Caki2 (cell line): ENCODE measurements around the gene ATF4. TPM values are rescaled to one million over a fixed set of nuclear protein-coding genes. Genes with fewer than 3 reads are reported as not detected.
"Not testable (repeated sequence)": the region's sequence is repeated elsewhere in the genome, so short reads cannot be mapped to it uniquely, and the experiment has no call there.

ENCODE experiments used
- DNase-seq: peaks from one replicate; pipeline ENCODE4 v3.0.0-alpha.2; 2015; ENCODE audit warnings: low read depth
- in situ Hi-C: cut with HindIII; loops from 2 replicates; pipeline ENCODE4 v1.10.0; 2016; ENCODE audit warnings: low sequenced_read_pairs, low pct_unique_long_range_greater_than_20kb, mixed read lengths
- total RNA-seq: library from RNA; depleted of rRNA; stranded (reverse); fragments of >200 nt; shearing (Covaris generic); gene quantifications from 2 replicates; pipeline ENCODE4 v1.2.3, GENCODE V29; 2014; ENCODE audit warnings: low replicate concordance

Gene ATF4
- total RNA-seq, 1 experiment from 2014 or later, result 505 TPM

DNA sequence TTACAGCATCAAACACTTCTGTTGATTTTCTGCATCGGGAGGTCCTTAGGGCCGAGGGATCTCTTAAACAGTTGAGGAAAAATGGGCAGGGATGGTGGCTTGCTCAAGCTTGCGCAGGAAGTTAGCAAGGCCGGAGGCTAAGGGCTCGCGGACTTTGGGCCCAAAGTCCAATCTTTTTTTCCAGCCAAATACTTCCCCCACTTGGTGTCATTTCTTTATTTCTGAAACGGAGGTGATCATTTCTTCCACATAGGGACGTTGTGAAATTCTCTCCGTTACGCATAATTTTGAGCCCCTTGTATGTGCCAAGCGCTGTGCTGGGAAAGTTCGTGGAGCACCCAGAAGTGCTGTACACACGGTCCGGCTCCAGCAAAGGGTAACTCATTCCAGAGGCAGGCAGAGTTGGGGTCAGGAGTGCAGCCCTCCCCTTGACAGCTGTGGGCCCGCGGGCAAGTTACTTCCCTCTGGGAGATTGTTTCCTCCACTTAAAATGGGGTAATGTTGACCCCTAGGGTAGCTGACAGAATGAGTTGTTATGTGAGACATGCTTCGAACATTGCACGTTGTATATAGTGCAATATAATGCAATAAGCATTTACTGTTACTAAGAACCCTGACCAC lies 17.5 kb upstream of the ATF4 start:
- DNase-seq, result no peak
- in situ Hi-C loops, result no loop called here

DNA sequence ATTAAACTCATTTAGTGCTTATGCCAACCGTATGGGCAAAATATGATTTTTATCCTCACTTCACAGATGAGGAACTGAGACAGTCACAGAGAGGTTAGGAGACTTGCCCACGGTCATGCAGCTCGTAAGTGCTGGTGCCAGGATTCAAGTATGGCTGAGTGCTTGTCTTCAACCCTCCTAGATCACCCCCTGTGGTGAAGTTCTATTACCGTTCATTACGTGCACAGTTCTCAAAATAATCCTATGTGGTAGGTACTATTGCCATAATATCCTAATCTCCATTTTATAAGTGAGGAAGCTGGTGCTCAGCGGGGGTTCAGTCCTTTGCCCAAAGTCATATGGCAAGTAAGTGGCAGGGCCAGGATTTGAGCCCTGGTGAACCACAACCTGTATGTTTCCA lies 16.7 kb upstream of the ATF4 start:
- in situ Hi-C loops, result no loop called here
- DNase-seq, result no peak

DNA sequence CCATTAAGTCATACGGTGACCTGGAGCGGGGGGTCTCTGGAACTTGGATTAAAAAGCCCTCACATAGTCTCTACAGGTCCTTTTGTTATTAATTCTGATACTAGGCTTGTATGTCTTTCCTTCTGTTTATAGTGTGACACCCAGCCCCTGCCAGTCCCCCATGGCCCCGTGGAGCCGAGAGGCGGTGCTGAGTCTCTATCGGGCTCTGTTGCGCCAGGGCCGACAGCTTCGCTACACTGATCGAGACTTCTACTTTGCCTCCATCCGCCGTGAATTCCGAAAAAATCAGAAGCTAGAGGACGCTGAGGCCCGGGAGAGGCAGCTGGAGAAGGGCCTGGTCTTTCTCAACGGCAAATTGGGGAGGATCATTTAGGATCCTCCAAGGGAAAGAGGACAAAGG lies 16.3 kb upstream of the ATF4 start:
- no peak for DNase-seq
- in situ Hi-C loops, result no loop called here

DNA sequence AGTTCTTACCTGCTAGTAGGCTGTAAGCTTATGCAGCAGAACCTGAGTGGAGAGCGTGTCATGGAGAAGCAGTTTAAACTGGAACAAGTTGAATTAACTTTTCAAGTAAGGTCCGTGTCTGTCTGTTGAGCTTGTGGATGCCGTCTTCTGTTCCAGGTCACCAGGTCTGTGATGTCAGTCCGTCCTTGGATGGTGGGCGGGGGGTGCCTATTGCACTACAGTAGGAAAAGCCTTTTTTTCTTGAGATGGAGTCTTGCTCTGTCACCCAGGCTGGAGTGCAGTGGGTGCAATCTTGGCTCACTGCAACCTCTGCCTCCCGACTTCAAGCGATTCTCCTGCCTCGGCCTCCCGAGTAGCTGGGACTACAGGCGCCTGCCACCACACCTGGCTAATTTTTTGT lies 13.3 kb upstream of the ATF4 start:
- DNase-seq, in situ Hi-C loops: not testable (repeated sequence)

DNA sequence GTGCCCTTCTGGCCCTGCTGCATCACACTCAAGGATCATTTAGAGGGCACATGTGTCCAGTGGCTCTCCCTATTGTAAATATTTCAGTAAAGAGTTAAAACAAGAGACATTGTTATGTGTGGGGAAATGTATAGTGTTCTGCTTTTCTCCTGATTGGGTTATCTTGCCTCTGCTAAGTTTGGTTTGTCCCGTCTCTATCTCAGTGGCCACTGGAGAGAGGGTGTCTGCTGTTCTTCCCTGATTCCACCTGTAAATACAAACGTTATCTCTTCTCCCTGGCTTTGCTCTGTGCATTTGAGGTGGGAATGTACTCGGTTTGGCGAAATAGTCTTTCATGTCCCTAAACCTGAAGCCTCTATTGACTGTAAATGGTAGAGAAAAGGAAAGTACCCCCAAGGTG lies 12.0 kb upstream of the ATF4 start:
- DNase-seq, result no peak
- in situ Hi-C loops, result no loop called here

DNA sequence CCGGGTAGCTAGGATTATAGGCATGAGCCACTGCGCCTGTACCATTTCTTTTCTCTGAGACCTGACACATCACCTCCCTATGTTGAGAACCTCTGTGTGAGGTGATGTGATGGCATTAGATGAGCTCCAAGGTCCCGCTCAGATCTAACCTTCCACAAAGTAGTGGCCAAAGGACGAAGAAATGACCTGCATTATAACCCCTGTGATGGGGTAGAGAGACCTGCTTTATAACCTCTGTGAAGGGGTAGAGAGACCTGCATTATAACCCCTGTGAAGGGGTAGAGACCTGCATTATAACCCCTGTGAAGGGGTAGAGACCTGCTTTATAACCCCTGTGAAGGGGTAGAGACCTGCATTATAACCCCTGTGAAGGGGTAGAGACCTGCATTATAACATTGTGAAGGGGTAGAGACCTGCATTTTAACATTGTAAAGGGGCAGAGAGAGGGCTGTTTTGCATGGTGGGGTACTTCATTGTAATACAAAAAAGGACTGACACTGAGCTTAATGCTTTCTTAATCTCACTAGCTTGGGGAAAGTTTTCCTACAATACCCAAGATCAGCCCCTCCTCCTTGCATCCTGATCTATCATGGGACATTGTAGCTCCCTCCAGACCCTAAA lies 9.7 kb upstream of the ATF4 start:
- DNase-seq, result no peak
- in situ Hi-C loops, result no loop called here

DNA sequence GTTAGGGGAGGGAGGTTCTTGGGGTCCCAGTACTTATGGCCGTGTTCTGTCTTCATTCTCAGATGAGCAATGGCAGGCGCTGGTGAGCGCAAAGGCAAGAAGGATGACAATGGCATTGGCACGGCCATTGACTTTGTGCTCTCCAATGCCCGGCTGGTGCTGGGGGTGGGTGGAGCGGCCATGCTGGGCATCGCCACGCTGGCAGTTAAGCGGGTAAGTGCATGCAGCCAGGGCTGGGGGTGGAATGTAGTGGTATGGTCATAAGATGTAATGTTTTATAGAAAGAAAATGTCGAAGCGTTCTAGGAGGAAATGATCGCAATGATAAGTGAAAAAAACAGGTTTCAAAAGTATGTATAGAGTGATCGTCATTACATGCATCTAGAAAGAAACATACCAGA lies 9.1 kb upstream of the ATF4 start:
- no peak for DNase-seq
- in situ Hi-C loops, result no loop called here

DNA sequence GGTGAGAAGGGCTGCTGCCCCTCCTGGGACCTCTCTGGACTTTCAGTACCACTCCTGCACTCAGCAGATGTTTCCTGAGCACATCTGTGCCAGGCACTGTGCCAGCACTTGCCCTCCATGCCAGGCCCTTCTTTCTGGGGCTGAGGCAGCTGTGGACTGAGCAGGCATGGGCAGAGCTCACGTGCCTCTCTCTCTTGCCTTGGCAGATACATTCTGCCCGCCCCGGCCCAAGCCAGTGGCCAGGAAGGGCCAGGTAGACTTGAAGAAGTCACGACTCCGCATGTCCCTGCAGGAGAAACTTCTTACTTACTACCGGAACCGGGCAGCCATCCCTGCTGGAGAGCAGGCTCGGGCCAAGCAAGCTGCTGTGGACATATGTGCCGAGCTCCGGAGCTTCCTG lies 8.3 kb upstream of the ATF4 start:
- in situ Hi-C loops, result no loop called here
- DNase-seq, result no peak

DNA sequence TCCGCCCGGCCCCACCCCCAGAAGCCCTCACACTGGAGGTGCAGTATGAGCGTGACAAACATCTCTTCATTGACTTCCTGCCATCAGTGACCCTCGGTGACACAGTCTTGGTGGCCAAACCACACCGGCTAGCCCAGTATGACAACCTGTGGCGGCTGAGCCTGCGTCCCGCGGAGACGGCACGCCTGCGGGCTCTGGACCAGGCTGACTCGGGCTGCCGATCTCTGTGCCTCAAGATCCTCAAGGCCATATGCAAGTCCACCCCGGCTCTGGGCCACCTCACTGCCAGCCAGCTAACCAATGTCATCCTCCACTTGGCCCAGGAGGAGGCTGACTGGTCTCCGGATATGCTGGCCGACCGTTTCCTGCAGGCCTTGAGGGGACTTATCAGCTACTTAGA lies 6.6 kb upstream of the ATF4 start:
- in situ Hi-C loops, result no loop called here

DNA sequence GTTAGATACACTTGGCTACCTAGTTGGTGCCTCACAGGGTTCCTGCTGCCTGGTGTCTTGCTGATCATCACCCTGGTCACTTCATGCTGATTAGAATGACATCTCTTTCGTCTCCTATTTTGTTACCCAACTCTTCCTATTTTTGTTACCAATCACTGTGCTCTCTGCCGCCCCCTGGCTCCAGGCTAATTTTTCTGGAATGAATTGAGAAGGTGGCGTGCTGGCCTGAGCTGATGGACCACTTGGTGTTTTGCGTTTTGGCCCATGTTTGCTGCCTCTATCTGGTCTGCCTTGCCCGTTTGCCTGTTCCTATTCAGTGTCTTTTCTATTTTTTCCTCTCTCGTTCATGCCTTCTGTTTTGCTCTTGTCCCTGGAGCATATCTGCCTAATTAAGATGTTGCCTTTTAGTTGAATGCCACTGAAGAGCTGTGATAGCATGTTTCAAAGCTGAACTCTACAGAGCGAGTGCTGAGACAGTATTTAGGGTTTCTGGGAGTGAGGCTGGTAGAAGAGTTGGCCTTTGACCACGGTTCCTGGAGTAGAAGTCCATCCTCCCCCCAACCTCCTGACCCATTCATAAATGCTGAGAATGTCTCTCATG lies 5.9 kb upstream of the ATF4 start:
- peak; percentile 42 for DNase-seq
- in situ Hi-C loops, result no loop called here

More for the DNA sequence above, 6.6 kb upstream of the ATF4 start:
- DNase-seq, result no peak

DNA sequence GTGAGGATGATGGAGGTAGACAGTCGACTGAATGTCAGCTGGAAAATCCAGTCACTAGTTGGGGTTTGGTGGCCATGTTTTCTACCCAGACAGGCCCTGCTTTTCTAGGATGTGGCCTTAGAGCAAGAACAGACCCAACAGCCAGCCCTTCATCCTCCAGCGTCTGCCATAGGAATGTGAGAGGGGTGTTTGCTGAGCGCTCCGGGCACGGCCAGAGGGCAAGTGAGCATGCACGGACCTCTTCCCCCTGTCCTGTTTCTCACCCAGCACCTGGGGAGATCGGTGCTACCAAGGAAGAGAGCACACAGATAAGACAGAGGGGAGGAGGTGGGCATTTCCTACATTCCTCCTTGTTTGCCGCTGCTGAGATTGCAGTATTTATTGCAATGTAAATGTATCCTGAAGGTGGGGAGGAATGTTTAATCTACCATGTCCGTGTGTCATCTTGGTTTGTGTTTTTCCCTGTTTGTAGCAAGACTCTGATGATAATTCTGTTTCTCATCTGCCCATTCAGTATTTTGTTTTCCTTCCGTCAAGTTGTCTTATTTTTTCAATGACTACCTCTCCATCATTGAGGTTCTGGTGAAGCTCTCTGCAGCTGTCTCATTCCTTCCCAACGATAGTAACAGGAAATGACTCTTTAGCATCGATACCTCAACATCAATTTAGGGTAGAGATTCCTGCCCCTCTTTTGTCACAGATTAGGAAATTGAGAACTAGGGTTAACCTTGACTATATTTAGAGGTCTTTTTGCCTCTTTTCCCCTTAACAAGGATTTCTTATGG lies 4.9 kb upstream of the ATF4 start:
- in situ Hi-C loops, result no loop called here
- DNase-seq, result no peak

DNA sequence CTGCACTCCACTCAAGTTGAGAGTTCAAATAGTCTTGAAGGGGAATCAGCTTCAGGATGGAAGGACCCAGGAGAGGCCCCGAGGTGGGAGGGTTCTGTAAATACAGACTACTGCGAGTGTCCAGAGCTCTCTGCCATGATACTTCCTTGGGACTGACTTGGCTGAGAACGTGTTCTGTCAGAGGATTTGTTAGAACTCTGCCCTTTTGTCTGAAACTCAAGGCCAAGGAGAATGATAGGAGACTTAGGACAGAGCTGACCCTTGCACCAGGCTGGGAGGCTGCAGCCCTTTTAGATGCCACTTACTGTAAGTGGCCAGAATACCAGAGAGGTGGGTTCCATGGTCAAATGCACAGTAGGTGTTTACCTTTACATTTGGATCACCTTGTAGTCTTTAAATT lies 2.9 kb upstream of the ATF4 start:
- in situ Hi-C loops, result no loop called here
- no peak for DNase-seq

DNA sequence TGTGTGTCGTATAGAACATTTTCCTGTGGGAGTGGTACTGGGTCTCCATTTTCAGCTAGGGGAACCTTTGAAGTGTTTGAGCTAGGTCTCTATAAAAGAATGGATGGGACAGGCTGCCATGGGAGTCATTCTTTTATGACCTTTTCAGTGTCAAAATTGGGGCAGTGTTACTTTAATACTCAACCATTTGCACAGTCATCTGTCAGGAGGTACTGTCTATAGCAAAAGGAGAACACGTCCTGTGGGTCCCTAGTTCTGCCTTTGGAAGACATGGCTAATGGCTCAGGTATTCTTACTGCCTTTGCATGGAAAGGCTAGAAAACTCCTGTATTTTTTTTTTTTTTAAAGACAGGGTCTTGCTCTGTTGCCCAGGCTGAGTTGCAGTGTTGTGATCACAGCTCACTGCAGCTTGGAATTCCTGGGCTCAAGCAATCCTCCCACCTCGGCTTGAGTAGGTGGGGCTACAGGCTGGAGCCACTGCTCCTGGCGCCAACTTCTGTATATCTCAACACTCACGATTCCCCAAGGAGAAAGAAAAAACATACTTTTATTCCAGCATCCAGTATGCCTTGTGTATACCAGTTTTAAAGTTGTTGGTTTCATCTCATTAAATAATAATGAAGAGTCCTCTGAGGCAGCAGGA lies 2.1 kb upstream of the ATF4 start:
- no peak for DNase-seq
- in situ Hi-C loops, result no loop called here

DNA sequence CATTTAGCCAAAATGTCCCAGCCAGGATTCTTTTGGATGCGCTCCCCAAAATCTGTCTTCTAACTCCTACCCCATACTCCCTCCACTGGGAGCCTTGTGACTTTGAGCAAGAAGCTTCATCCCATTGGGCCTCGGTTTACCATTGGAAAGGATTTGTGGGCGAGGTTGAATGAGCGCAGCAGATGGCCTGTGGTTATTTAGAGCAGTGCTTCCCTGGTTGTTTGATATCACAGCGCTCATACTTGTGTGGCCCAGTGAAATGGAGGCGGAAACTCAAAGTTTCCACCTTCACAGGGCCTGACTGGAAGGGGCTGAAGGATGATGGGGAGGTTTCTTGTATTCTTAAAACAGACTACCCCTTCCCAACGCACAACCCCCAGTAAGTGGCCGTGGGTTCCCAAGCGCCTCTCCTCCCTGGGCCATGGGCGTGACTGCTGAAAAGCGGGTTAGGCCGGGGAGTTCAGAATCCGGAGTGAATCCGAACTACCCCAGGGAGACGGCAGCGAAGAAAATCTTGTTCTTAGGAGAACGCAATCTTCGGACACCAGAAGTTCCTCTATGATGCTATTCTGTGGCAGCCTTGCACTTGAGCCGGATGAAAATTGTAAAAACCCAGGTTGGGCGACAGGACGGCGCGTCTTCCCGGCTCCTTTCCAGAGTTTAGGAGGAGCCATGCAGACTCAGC lies 1.2 kb upstream of the ATF4 start:
- DNase-seq, result no peak
- in situ Hi-C loops, result no loop called here

DNA sequence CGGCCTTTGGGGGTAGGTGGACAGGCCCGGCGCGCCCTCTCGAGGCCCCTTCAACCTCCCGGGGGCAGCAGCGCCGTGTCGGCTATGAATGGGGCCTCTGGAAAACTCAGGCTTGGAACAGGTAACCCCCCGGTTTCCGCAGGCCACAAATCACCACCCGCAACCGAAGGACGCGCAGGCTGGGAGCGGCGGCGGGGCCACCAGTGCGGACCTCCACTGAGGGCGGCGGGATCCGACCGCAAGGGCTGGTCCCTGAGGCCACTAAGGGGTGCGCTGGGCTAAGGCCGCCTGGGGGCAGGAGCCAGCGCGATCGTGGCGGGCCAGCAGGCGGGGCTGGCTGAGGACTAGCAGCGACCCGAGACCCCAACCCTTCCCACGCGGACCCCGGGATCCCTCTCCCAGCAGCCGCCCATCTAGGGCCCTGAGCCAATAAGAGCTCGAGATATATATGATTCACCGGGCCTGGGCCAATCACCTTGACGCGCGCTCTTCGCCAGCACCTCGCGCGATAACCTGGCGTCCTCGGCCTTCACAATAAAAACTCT lies 609 bp upstream of the ATF4 start:
- in situ Hi-C loops, result no loop called here
- DNase-seq, result peak; percentile 99

DNA sequence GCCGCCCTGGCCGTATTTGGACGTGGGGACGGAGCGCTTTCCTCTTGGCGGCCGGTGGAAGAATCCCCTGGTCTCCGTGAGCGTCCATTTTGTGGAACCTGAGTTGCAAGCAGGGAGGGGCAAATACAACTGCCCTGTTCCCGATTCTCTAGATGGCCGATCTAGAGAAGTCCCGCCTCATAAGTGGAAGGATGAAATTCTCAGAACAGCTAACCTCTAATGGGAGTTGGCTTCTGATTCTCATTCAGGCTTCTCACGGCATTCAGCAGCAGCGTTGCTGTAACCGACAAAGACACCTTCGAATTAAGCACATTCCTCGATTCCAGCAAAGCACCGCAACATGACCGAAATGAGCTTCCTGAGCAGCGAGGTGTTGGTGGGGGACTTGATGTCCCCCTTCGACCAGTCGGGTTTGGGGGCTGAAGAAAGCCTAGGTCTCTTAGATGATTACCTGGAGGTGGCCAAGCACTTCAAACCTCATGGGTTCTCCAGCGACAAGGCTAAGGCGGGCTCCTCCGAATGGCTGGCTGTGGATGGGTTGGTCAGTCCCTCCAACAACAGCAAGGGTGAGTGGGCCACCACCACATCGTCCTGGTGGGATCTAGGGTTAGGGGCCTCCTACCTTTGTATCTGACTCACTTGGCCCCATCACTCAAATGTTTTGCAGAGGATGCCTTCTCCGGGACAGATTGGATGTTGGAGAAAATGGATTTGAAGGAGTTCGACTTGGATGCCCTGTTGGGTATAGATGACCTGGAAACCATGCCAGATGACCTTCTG lies 934 bp downstream of the ATF4 start:
- in situ Hi-C loops, DNase-seq: not testable (repeated sequence)

DNA sequence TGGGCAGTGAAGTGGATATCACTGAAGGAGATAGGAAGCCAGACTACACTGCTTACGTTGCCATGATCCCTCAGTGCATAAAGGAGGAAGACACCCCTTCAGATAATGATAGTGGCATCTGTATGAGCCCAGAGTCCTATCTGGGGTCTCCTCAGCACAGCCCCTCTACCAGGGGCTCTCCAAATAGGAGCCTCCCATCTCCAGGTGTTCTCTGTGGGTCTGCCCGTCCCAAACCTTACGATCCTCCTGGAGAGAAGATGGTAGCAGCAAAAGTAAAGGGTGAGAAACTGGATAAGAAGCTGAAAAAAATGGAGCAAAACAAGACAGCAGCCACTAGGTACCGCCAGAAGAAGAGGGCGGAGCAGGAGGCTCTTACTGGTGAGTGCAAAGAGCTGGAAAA lies 1.7 kb downstream of the ATF4 start:
- DNase-seq, in situ Hi-C loops: not testable (repeated sequence)
